Glutamatergic neuron (in vitro differentiated cells): ENCODE results near the gene GABARAPL2. TPM values are rescaled to one million over a fixed set of nuclear protein-coding genes. Genes with fewer than 3 reads are reported as not detected.

Source experiments
- DNase-seq: peaks from one replicate; pipeline ENCODE4 v3.0.0; 2022
- H3K27ac Mint-ChIP-seq: one replicate; pipeline ENCODE4 v1.8.0; 2020; ENCODE audit warnings: mild to moderate bottlenecking, mixed read lengths, inconsistent platforms; ENCODE audit not compliant: unreplicated experiment
- H3K27me3 Mint-ChIP-seq: one replicate; pipeline ENCODE4 v1.8.0; 2020; ENCODE audit warnings: mild to moderate bottlenecking, moderate library complexity, mixed read lengths, inconsistent platforms; ENCODE audit not compliant: unreplicated experiment
- H3K36me3 Mint-ChIP-seq: one replicate; pipeline ENCODE4 v1.8.0; 2020; ENCODE audit warnings: mild to moderate bottlenecking, mixed read lengths, inconsistent platforms; ENCODE audit not compliant: unreplicated experiment
- H3K4me1 Mint-ChIP-seq: one replicate; pipeline ENCODE4 v1.8.0; 2020; ENCODE audit warnings: mild to moderate bottlenecking, low read depth, mixed read lengths, inconsistent platforms; ENCODE audit not compliant: unreplicated experiment
- H3K4me3 Mint-ChIP-seq: one replicate; pipeline ENCODE4 v1.8.0; 2020; ENCODE audit warnings: mild to moderate bottlenecking, mixed read lengths, inconsistent platforms; ENCODE audit not compliant: unreplicated experiment
- H3K9me3 Mint-ChIP-seq: one replicate; pipeline ENCODE4 v1.8.0; 2020; ENCODE audit warnings: mild to moderate bottlenecking, moderate library complexity, mixed read lengths, inconsistent platforms; ENCODE audit not compliant: unreplicated experiment
- CTCF ChIP-seq: fragments of 200-600 bp; sonication (generic); IDR thresholded peaks from one replicate; pipeline ENCODE4 v1.5.0; 2021; ENCODE audit not compliant: partially characterized antibody, unreplicated experiment
- total RNA-seq: library from RNA; stranded (reverse); fragmentation: NEBNext Ultra II Directional; extraction: Animal tissue kit (Norgen Biotek cat#: 25700); gene quantifications from one replicate; pipeline ENCODE4 v1.2.1, GENCODE V29; 2021; ENCODE audit not compliant: unreplicated experiment

GABARAPL2 gene
- total RNA-seq, 1 donor from 2014 or later: 208 TPM

GRCh38 chr16:75593825-75594820, 27.9 kb downstream of the GABARAPL2 start:
- Mint-ChIP-seq H3K27ac (peak overlapping the region; percentile 94), H3K36me3 (peaks cover 7% of the 10 kb centered on the region), H3K9me3 (peaks cover 5% of the 10 kb centered on the region), H3K27me3 (no peaks in the 10 kb centered on the region), H3K4me3 (peak overlapping the region; percentile 37), H3K4me1 (peaks cover 32% of the 10 kb centered on the region)
- TF ChIP-seq CTCF: no peak
- DNase-seq: no peak

- H3K4me1 Mint-ChIP-seq: peaks cover 7% of the 10 kb centered on the region
- no peak for TF ChIP-seq CTCF
- H3K27me3 Mint-ChIP-seq: peaks cover 2% of the 10 kb centered on the region
- H3K4me3 Mint-ChIP-seq: no peak overlapping the region
- no peak overlapping the region for H3K27ac Mint-ChIP-seq
- H3K9me3 Mint-ChIP-seq: peaks cover 4% of the 10 kb centered on the region
- no peak for DNase-seq
- peaks cover 19% of the 10 kb centered on the region for H3K36me3 Mint-ChIP-seq
These were observed 33.5 kb downstream of the GABARAPL2 start for GRCh38 chr16:75599452-75600277.

GRCh38 chr16:75603241-75603640, 37.1 kb downstream of the GABARAPL2 start:
- Mint-ChIP-seq H3K36me3 (peaks cover 12% of the 10 kb centered on the region), H3K27ac (no peak overlapping the region), H3K4me1 (no peaks in the 10 kb centered on the region), H3K9me3 (no peaks in the 10 kb centered on the region), H3K27me3 (peaks cover 2% of the 10 kb centered on the region), H3K4me3 (no peak overlapping the region)
- TF ChIP-seq CTCF: no peak
- DNase-seq: no peak

- no peaks in the 10 kb centered on the region for H3K9me3 Mint-ChIP-seq
- H3K4me3 Mint-ChIP-seq: no peak overlapping the region
- no peak overlapping the region for H3K27ac Mint-ChIP-seq
- DNase-seq: no peak
- H3K36me3 Mint-ChIP-seq: peaks cover 11% of the 10 kb centered on the region
- peaks cover 2% of the 10 kb centered on the region for H3K27me3 Mint-ChIP-seq
- no peak for TF ChIP-seq CTCF
- H3K4me1 Mint-ChIP-seq: no peaks in the 10 kb centered on the region
These were observed 40.3 kb downstream of the GABARAPL2 start for GRCh38 chr16:75606507-75606906.
